ENCODE measurements around the gene DRGX.
A peak's percentile ranks its signal among the peaks of the same experiment; 100 is the strongest.

The DRGX gene

GRCh38 chr10:49407552-49408137 is 11.8 kb upstream of the DRGX start:
- peak; percentile 87 for DNase-seq

GRCh38 chr10:49407151-49407550 is 11.3 kb upstream of the DRGX start:
- DNase-seq = no peak

GRCh38 chr10:49404321-49404878 is 8.5 kb upstream of the DRGX start:
- no peak for DNase-seq

- DNase-seq = no peak
Observed at GRCh38 chr10:49403363-49403762, 7.5 kb upstream of the DRGX start.

GRCh38 chr10:49400365-49400764 is 4.5 kb upstream of the DRGX start:
- no peak for DNase-seq

GRCh38 chr10:49398986-49399385 is 3.1 kb upstream of the DRGX start:
- no peak for DNase-seq

GRCh38 chr10:49398000-49398861 is 2.3 kb upstream of the DRGX start:
- peak; percentile 79 for DNase-seq

GRCh38 chr10:49397036-49397999 is 1.4 kb upstream of the DRGX start:
- DNase-seq = no peak

- no peak for DNase-seq
Observed at GRCh38 chr10:49396666-49396999, 744 bp upstream of the DRGX start.

GRCh38 chr10:49394933-49395740 is 752 bp downstream of the DRGX start:
- no peak for DNase-seq

GRCh38 chr10:49393757-49394156 is 2.1 kb downstream of the DRGX start:
- no peak for DNase-seq

- no peak for DNase-seq
Observed at GRCh38 chr10:49393301-49393700, 2.6 kb downstream of the DRGX start.

GRCh38 chr10:49389361-49389933 is 6.4 kb downstream of the DRGX start:
- DNase-seq = no peak

- DNase-seq = no peak
Observed at GRCh38 chr10:49388161-49388560, 7.7 kb downstream of the DRGX start.

- no peak for DNase-seq
Observed at GRCh38 chr10:49387071-49387470, 8.8 kb downstream of the DRGX start.

- no peak for DNase-seq
Observed at GRCh38 chr10:49385939-49386922, 9.7 kb downstream of the DRGX start.

- no peak for DNase-seq
Observed at GRCh38 chr10:49384268-49384953, 11.5 kb downstream of the DRGX start.

- DNase-seq = no peak
Observed at GRCh38 chr10:49383853-49384252, 12.0 kb downstream of the DRGX start.

- no peak for DNase-seq
Observed at GRCh38 chr10:49382826-49383225, 13.1 kb downstream of the DRGX start.

- no peak for DNase-seq
Observed at GRCh38 chr10:49382226-49382625, 13.7 kb downstream of the DRGX start.

Measured in stimulated activated CD8-positive, alpha-beta memory T cell treated with anti-CD3 and anti-CD28 coated beads, Interleukin-4, amount 100 ng/mL, for 48 hours (primary cell).